GM19025 (cell line): ENCODE measurements around the gene STEAP1.

Experiments used
- ATAC-seq: cut with Tn5 transposase; IDR thresholded peaks from one replicate; pipeline ENCODE4 v1.9.1; 2021; ENCODE audit warnings: mild to moderate bottlenecking, low read depth, moderate library complexity; ENCODE audit not compliant: unreplicated experiment

The STEAP1 gene

DNA sequence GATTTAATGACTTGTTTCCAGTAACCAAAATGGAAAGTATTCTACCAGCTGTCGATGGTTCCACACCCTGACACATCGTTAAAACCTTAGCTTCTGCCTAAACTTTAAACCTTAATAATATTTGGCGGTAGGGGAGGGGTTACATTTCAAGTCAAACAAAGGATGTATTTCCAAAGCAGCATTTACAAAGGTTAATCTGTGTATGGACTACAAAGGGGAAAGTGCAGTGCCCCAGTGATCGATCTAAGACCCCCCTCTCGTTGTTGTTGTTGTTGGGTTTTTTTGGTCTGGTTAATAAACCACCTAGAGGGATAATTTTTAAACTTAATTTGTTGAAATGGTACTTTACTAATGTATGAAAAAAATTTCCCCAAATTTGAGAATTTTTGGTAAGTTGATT, 56.2 kb downstream of the STEAP1 start:
- ATAC-seq, result no peak

DNA sequence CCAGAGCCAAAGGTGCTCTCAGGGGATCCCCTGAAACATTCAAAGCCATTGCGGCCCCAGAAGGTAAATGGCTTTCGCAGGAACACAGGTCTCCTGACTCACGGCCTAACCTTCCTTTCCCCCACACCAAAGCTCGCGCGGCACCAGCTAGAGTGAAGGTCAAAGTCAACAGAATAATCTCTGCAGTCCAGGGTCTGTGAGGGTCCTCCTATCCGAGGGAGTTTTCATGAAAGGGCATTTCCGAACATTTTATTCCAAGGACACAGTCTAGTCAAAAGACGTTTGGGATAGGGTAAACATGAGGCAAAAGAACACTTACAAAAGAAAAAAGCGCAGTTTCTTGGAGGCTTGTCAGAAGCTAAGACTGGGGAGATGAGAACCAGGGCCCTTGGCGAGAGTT, 56.7 kb downstream of the STEAP1 start:
- ATAC-seq, result peak; percentile 3

DNA sequence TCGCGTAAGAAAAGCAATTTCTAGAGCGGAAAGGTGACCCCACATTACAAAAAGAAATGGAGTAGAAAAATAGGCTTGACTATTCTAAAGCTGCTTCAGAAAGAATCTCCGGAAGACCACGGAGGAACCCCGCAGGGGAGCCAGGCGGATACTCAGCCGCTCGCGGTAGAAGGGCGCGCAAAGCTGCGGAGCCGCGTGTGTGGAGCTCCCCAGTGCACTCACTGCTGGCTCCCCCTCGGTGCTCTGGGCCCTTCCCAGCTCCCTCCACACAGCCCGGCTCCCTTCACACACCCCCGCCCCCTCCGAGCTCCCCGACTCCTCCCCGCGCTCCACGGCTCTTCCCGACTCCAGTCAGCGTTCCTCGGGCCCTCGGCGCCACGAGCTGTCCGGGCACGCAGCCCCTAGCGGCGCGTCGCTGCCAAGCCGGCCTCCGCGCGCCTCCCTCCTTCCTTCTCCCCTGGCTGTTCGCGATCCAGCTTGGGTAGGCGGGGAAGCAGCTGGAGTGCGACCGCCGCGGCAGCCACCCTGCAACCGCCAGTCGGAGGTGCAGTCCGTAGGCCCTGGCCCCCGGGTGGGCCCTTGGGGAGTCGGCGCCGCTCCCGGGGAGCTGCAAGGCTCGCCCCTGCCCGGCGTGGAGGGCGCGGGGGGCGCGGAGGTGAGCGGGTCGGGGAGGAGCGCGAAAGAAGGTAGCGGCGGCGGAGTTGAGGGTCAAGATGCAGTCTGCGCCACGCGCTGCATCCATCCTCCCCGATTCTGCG, 57.3 kb downstream of the STEAP1 start, which contains the start of gene STEAP2:
STEAP2 (plus strand) TSS at position 350 of the 758 bp plus-strand sequence. CDS start 13,343 bp downstream, outside the sequence.
- peak; percentile 86 for ATAC-seq

DNA sequence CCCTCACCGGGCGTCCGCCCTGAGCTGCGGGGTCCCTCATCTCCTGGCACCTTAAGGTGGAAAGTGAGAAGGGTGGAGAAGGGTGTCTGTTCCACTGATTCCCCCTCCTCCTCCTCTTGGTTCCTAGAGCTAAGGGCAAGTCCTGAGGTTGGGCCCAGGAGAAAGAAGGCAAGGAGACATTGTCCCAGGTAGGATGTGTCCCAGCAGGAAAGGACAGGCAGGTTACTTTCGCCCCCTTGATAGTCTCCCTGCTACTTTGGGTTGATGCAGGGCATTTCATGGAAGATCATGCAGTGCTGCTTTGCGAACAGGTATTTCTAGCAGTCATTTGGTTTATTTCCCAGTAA, 57.9 kb downstream of the STEAP1 start:
- no peak for ATAC-seq

DNA sequence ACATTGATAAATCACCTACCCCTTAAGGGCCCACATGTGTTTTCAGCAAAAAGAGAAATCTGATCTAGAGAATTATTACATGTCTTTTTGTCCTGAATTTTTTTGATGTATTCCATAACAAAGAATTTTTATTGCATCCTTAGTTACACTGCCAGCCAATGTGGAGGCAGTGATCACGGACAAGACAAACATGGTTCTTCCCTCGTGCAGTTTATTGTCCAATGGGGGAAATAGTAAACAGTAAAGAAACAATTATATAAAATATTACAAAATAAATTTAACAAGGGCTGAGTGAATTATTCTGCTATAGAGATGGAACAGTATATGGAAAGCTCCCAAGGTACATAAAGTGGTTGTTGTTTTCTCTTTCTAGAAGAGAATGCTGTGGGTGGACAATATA, 59.3 kb downstream of the STEAP1 start:
- no peak for ATAC-seq
